Epithelial cell of prostate (primary cell): ENCODE measurements around the gene SMLR1.
A peak's percentile ranks its signal among the peaks of the same experiment; 100 is the strongest.

ENCODE experiments used
- DNase-seq: peaks from one replicate; pipeline ENCODE4 v3.0.0-alpha.2; 2011; ENCODE audit warnings: low read depth, low spot score
- H3K27ac ChIP-seq: fragments of 450-650 bp; 2 replicates; pipeline ENCODE4 v1.5.1; 2017; ENCODE audit warnings: mild to moderate bottlenecking

Gene SMLR1

GRCh38 chr6:130824978-130825694, 2.1 kb upstream of the SMLR1 start:
- no peak for DNase-seq

GRCh38 chr6:130825772-130826441, 1.3 kb upstream of the SMLR1 start:
- DNase-seq: no peak
- no peak overlapping the region for H3K27ac ChIP-seq

More at GRCh38 chr6:130824978-130825694, 2.1 kb upstream of the SMLR1 start:
- no peak overlapping the region for H3K27ac ChIP-seq

- no peak for DNase-seq
- H3K27ac ChIP-seq: no peak overlapping the region
Measured at GRCh38 chr6:130826442-130827246, 562 bp upstream of the SMLR1 start.

- no peak overlapping the region for H3K27ac ChIP-seq
- DNase-seq: no peak
Measured at GRCh38 chr6:130829333-130829910, 2.2 kb downstream of the SMLR1 start.

- H3K27ac ChIP-seq: no peak overlapping the region
- DNase-seq: no peak
Measured at GRCh38 chr6:130831607-130832006, 4.4 kb downstream of the SMLR1 start.

- no peak for DNase-seq
- no peak overlapping the region for H3K27ac ChIP-seq
Measured at GRCh38 chr6:130833569-130833968, 6.4 kb downstream of the SMLR1 start.

GRCh38 chr6:130834482-130835251, 7.5 kb downstream of the SMLR1 start:
- no peak overlapping the region for H3K27ac ChIP-seq
- no peak for DNase-seq

GRCh38 chr6:130836055-130836640, 8.9 kb downstream of the SMLR1 start:
- DNase-seq: no peak
- H3K27ac ChIP-seq: no peak overlapping the region

- no peak overlapping the region for H3K27ac ChIP-seq
- no peak for DNase-seq
Measured at GRCh38 chr6:130837067-130837466, 9.9 kb downstream of the SMLR1 start.

- H3K27ac ChIP-seq: no peak overlapping the region
- DNase-seq: no peak
Measured at GRCh38 chr6:130838250-130838860, 11.1 kb downstream of the SMLR1 start.

GRCh38 chr6:130838951-130839350, 11.7 kb downstream of the SMLR1 start:
- DNase-seq: no peak
- no peak overlapping the region for H3K27ac ChIP-seq

- no peak for DNase-seq
- H3K27ac ChIP-seq: no peak overlapping the region
Measured at GRCh38 chr6:130839379-130839778, 12.2 kb downstream of the SMLR1 start.

GRCh38 chr6:130840050-130840449, 12.8 kb downstream of the SMLR1 start:
- no peak overlapping the region for H3K27ac ChIP-seq
- peak; percentile 5 for DNase-seq

GRCh38 chr6:130841128-130841728, 14.0 kb downstream of the SMLR1 start:
- no peak for DNase-seq

GRCh38 chr6:130843575-130844320, 16.5 kb downstream of the SMLR1 start:
- H3K27ac ChIP-seq: no peak overlapping the region
- DNase-seq: no peak

More at GRCh38 chr6:130841128-130841728, 14.0 kb downstream of the SMLR1 start:
- no peak overlapping the region for H3K27ac ChIP-seq

- DNase-seq: no peak
- no peak overlapping the region for H3K27ac ChIP-seq
Measured at GRCh38 chr6:130846501-130846900, 19.3 kb downstream of the SMLR1 start.

- no peak for DNase-seq
- no peak overlapping the region for H3K27ac ChIP-seq
Measured at GRCh38 chr6:130847001-130847910, 20.1 kb downstream of the SMLR1 start.
